GM21786 (cell line): Measurements from ENCODE around the gene RFX3.
A peak's percentile ranks its signal among the peaks of the same experiment; 100 is the strongest.

Source experiments
- ATAC-seq: cut with Tn5 transposase; IDR thresholded peaks from one replicate; pipeline ENCODE4 v1.9.1; 2021; ENCODE audit not compliant: unreplicated experiment

RFX3 gene

GRCh38 chr9:3514786-3515185 lies 11.0 kb downstream of the RFX3 start:
- ATAC-seq, result no peak

- ATAC-seq, result no peak
These were observed 12.5 kb downstream of the RFX3 start for GRCh38 chr9:3513265-3513818.

GRCh38 chr9:3511551-3511950 lies 14.2 kb downstream of the RFX3 start:
- no peak for ATAC-seq

- ATAC-seq, result no peak
These were observed 15.0 kb downstream of the RFX3 start for GRCh38 chr9:3510796-3511195.

GRCh38 chr9:3509926-3510325 lies 15.9 kb downstream of the RFX3 start:
- no peak for ATAC-seq

GRCh38 chr9:3508521-3509291 lies 17.1 kb downstream of the RFX3 start:
- ATAC-seq, result peak; percentile 41

- ATAC-seq, result peak; percentile 14
These were observed 17.7 kb downstream of the RFX3 start for GRCh38 chr9:3508078-3508431.

- peak; percentile 73 for ATAC-seq
These were observed 18.3 kb downstream of the RFX3 start for GRCh38 chr9:3507395-3508077.

- ATAC-seq, result no peak
These were observed 19.6 kb downstream of the RFX3 start for GRCh38 chr9:3506164-3506563.

GRCh38 chr9:3502560-3503398 lies 23.0 kb downstream of the RFX3 start:
- ATAC-seq, result no peak

- ATAC-seq, result no peak
These were observed 25.8 kb downstream of the RFX3 start for GRCh38 chr9:3500044-3500443.

- ATAC-seq, result no peak
These were observed 27.1 kb downstream of the RFX3 start for GRCh38 chr9:3498691-3499090.

GRCh38 chr9:3497857-3498256 lies 27.9 kb downstream of the RFX3 start:
- no peak for ATAC-seq

GRCh38 chr9:3497401-3497800 lies 28.4 kb downstream of the RFX3 start:
- no peak for ATAC-seq

- ATAC-seq, result no peak
These were observed 29.9 kb downstream of the RFX3 start for GRCh38 chr9:3495855-3496254.

- ATAC-seq, result no peak
These were observed 33.6 kb downstream of the RFX3 start for GRCh38 chr9:3492214-3492613.

- no peak for ATAC-seq
These were observed 34.4 kb downstream of the RFX3 start for GRCh38 chr9:3491450-3491849.

- no peak for ATAC-seq
These were observed 34.8 kb downstream of the RFX3 start for GRCh38 chr9:3490957-3491356.

- ATAC-seq, result no peak
These were observed 43.2 kb downstream of the RFX3 start for GRCh38 chr9:3482578-3482977.

GRCh38 chr9:3480353-3480655 lies 45.5 kb downstream of the RFX3 start:
- ATAC-seq, result no peak

GRCh38 chr9:3479514-3480352 lies 46.1 kb downstream of the RFX3 start:
- ATAC-seq, result peak; percentile 28
